ENCODE data around the gene GON7.

GRCh38 chr14:93228550-93228949, 21.7 kb upstream of the GON7 start:
- no peak for TF ChIP-seq CTCF (IDR thresholded peaks at IDR 0.05)
- no peak for TF ChIP-seq POLR2A (IDR thresholded peaks at IDR 0.05)
